GM18873 (cell line): ENCODE data around the gene RARB.

Experiments
- ATAC-seq: cut with Tn5 transposase; IDR thresholded peaks from one replicate; pipeline ENCODE4 v1.9.1; 2021; ENCODE audit warnings: mild to moderate bottlenecking, moderate library complexity, moderate number of reproducible peaks; ENCODE audit not compliant: unreplicated experiment, low FRiP score

Gene RARB

GRCh38 chr3:25572336-25572735 is 144.3 kb downstream of the RARB start:
- no peak for ATAC-seq

GRCh38 chr3:25572919-25573385 is 144.9 kb downstream of the RARB start:
- ATAC-seq: no peak

GRCh38 chr3:25573386-25574171 is 145.5 kb downstream of the RARB start:
- ATAC-seq: no peak

- ATAC-seq: no peak
Observed at GRCh38 chr3:25574172-25574765, 146.2 kb downstream of the RARB start.

- ATAC-seq: no peak
Observed at GRCh38 chr3:25575001-25575400, 146.9 kb downstream of the RARB start.

GRCh38 chr3:25576146-25576545 is 148.1 kb downstream of the RARB start:
- ATAC-seq: no peak

- no peak for ATAC-seq
Observed at GRCh38 chr3:25576831-25577454, 148.9 kb downstream of the RARB start.

GRCh38 chr3:25578059-25578458 is 150.0 kb downstream of the RARB start:
- ATAC-seq: no peak

- ATAC-seq: no peak
Observed at GRCh38 chr3:25580534-25580933, 152.5 kb downstream of the RARB start.

- ATAC-seq: no peak
Observed at GRCh38 chr3:25581335-25581734, 153.3 kb downstream of the RARB start.

GRCh38 chr3:25581823-25582222 is 153.8 kb downstream of the RARB start:
- no peak for ATAC-seq

- ATAC-seq: no peak
Observed at GRCh38 chr3:25582242-25582641, 154.2 kb downstream of the RARB start.

- no peak for ATAC-seq
Observed at GRCh38 chr3:25583343-25583742, 155.3 kb downstream of the RARB start.

- no peak for ATAC-seq
Observed at GRCh38 chr3:25584011-25584789, 156.1 kb downstream of the RARB start.

- no peak for ATAC-seq
Observed at GRCh38 chr3:25585361-25586166, 157.5 kb downstream of the RARB start.

GRCh38 chr3:25586167-25586505 is 158.1 kb downstream of the RARB start:
- ATAC-seq: no peak

GRCh38 chr3:25586553-25586952 is 158.5 kb downstream of the RARB start:
- no peak for ATAC-seq

- ATAC-seq: no peak
Observed at GRCh38 chr3:25587094-25587493, 159.0 kb downstream of the RARB start.

GRCh38 chr3:25587526-25587925 is 159.5 kb downstream of the RARB start:
- ATAC-seq: no peak

- no peak for ATAC-seq
Observed at GRCh38 chr3:25587975-25588374, 159.9 kb downstream of the RARB start.
